Retinal pigment epithelial cell (primary cell): ENCODE results near the gene PCK2.

Source experiments
- DNase-seq: peaks from one replicate; pipeline ENCODE4 v3.0.0-alpha.2; 2010; ENCODE audit warnings: low read depth
- H3K4me3 ChIP-seq: 2 replicates; pipeline ENCODE4 v1.5.1; 2011; ENCODE audit warnings: mild to moderate bottlenecking, low read length, control low read depth, moderate library complexity
- CTCF ChIP-seq: conservative IDR thresholded peaks from 2 replicates; pipeline ENCODE4 v1.5.1; 2011; ENCODE audit warnings: low read depth, low read length, control low read depth, inconsistent platforms

Gene PCK2

GRCh38 chr14:24106672-24107271, 12.7 kb downstream of the PCK2 start:
- DNase-seq: no peak
- no peak overlapping the region for H3K4me3 ChIP-seq
- no peak for TF ChIP-seq CTCF

GRCh38 chr14:24108336-24108874, 14.3 kb downstream of the PCK2 start:
- DNase-seq: no peak
- no peak for TF ChIP-seq CTCF
- H3K4me3 ChIP-seq: no peak overlapping the region

- TF ChIP-seq CTCF: no peak
- H3K4me3 ChIP-seq: no peak overlapping the region
- no peak for DNase-seq
These were observed 15.9 kb downstream of the PCK2 start for GRCh38 chr14:24110060-24110459.

- no peak for DNase-seq
- TF ChIP-seq CTCF: no peak
- no peak overlapping the region for H3K4me3 ChIP-seq
These were observed 16.4 kb downstream of the PCK2 start for GRCh38 chr14:24110523-24110922.

- H3K4me3 ChIP-seq: peak overlapping the region; percentile 94
- no peak for TF ChIP-seq CTCF
- DNase-seq: no peak
These were observed 19.3 kb downstream of the PCK2 start for GRCh38 chr14:24113379-24113800.

GRCh38 chr14:24113801-24114531, 19.9 kb downstream of the PCK2 start:
- DNase-seq: peak; percentile 82
- peak overlapping the region; percentile 94 for H3K4me3 ChIP-seq
- no peak for TF ChIP-seq CTCF
